K562 (cell line): Measurements from ENCODE around the gene ARAP1. TPM values are rescaled to one million over a fixed set of nuclear protein-coding genes. Genes with fewer than 3 reads are reported as not detected.

Experiments used
- ATAC-seq: fragments of 200-7000 bp; cut with Tn5 transposase; 3 replicates; pipeline ENCODE4 v1.9.1; 2020; ENCODE audit warnings: moderate library complexity
- BruUV-seq: library from RNA; stranded (reverse); fragments of 400-500 nt; replicated peaks from 2 replicates; lab custom pipeline; 2021; lab: Mats Ljungman, UMichigan
- CTCF ChIA-PET: fragments of 300-600 bp; formaldehyde crosslinking; extraction: SDS; loops from one replicate; lab custom pipeline; 2021; ENCODE audit warnings: low intra/inter-chr PET ratio; lab: Yijun Ruan, JAX
- POLR2A ChIA-PET: fragments of 300-600, 350-650 bp; sonication (Branson Sonifier 250); formaldehyde crosslinking; extraction: SDS; loops from one replicate; lab custom pipeline; 2021; ENCODE audit warnings: antibody characterized with exemption, inconsistent platforms; lab: Yijun Ruan, JAX
- DNase-seq, 4 experiments: peaks; one replicate each; pipeline versions ENCODE4 v3.0.0 to v3.0.0-alpha.2; 2011 to 2018; ENCODE audit warnings: low spot score in 3 of 4, mixed read lengths in 3 of 4; ENCODE audit errors: extremely low read depth in 1 of 4
- FAIRE-seq: peaks from 2 replicates; lab custom pipeline; 2011; peaks lifted over from hg19 to GRCh38; lab: Jason Lieb, UNC
- H2AFZ ChIP-seq: 2 replicates; pipeline ENCODE4 v1.6.0; 2011; ENCODE audit warnings: low read depth, low read length, control low read depth, inconsistent platforms
- H3K27ac ChIP-seq: fragments of 200-600 bp; 3 replicates; pipeline ENCODE4 v1.8.0; 2011; ENCODE audit warnings: low read depth, mild to moderate bottlenecking, control low read depth, inconsistent platforms, low read length, moderate library complexity, mixed read lengths; ENCODE audit errors: extremely low read depth
- H3K27me3 ChIP-seq, 2 experiments: fragments of 300-600 bp in 1 of 2; 2 replicates in 1 of 2; 3 replicates in 1 of 2; pipeline versions ENCODE4 v1.6.0 to v1.8.0; 2011; ENCODE audit warnings: inconsistent platforms in 2 of 2, low read length in 2 of 2, mild to moderate bottlenecking in 1 of 2, mixed read lengths in 1 of 2, moderate library complexity in 1 of 2; ENCODE audit not compliant: control insufficient read depth in 2 of 2, insufficient read depth in 2 of 2
- H3K36me3 ChIP-seq: fragments of 300-600 bp; 3 replicates; pipeline ENCODE4 v1.8.0; 2011; ENCODE audit warnings: mild to moderate bottlenecking, low read length, inconsistent platforms; ENCODE audit not compliant: control insufficient read depth, insufficient read depth
- H3K4me1 ChIP-seq, 2 experiments: fragments of 200-600 bp in 1 of 2; replicated peaks in 1 of 2; 2 replicates in 1 of 2; 3 replicates in 1 of 2; pipeline versions ENCODE4 v1.5.1 to v1.8.0; 2011; ENCODE audit warnings: inconsistent platforms in 2 of 2, low read length in 2 of 2, mild to moderate bottlenecking in 1 of 2, mixed read lengths in 1 of 2, moderate library complexity in 1 of 2; ENCODE audit not compliant: control insufficient read depth in 2 of 2, insufficient read depth in 2 of 2
- H3K4me2 ChIP-seq: 2 replicates; pipeline ENCODE4 v1.6.1; 2011; ENCODE audit warnings: low read length, control low read depth, inconsistent platforms, mixed read lengths; ENCODE audit not compliant: insufficient read depth
- H3K4me3 ChIP-seq: fragments of 200-600 bp; sonication (generic), shearing (Covaris generic); 2 replicates; pipeline ENCODE4 v1.5.1; 2016; ENCODE audit warnings: control low read depth, inconsistent platforms
- H3K79me2 ChIP-seq: fragments of 200-600 bp; 3 replicates; pipeline ENCODE4 v1.8.0; 2011; ENCODE audit warnings: low read length, inconsistent platforms; ENCODE audit not compliant: control insufficient read depth, insufficient read depth
- H3K9ac ChIP-seq, 2 experiments: 2 replicates each; pipeline versions ENCODE4 v1.6.0 to v1.6.1; 2011; ENCODE audit warnings: low read depth in 2 of 2, low read length in 2 of 2, control low read depth in 1 of 2, inconsistent platforms in 1 of 2, mild to moderate bottlenecking in 1 of 2, mixed read lengths in 1 of 2; ENCODE audit not compliant: insufficient read depth in 1 of 2
- H3K9me1 ChIP-seq: one replicate; pipeline ENCODE4 v1.6.0; 2011; ENCODE audit warnings: inconsistent platforms, mild to moderate bottlenecking, low read length, moderate library complexity; ENCODE audit not compliant: control insufficient read depth, insufficient read depth
- H3K9me3 ChIP-seq: replicated peaks from 2 replicates; pipeline ENCODE4 v1.5.1; 2011; ENCODE audit warnings: low read depth, low read length, inconsistent platforms; ENCODE audit not compliant: control insufficient read depth, insufficient read depth
- H4K20me1 ChIP-seq: replicated peaks from 2 replicates; pipeline ENCODE4 v1.6.1; 2011; ENCODE audit warnings: low read length, inconsistent platforms, mixed read lengths; ENCODE audit not compliant: control insufficient read depth, insufficient read depth
- BACH1 ChIP-seq: fragments of 200-800 bp; sonication (Bioruptor generic); IDR thresholded peaks from 2 replicates; pipeline ENCODE4 v1.6.1; 2016; ENCODE audit warnings: missing genetic modification characterization, missing compliant biosample characterization
- BCOR ChIP-seq: fragments of 450-650 bp; IDR thresholded peaks from 2 replicates; pipeline ENCODE4 v1.6.1; 2016
- CHD4 ChIP-seq: fragments of 200-600 bp; sonication (generic); IDR thresholded peaks from 3 replicates; pipeline ENCODE4 v1.6.1; 2012; ENCODE audit warnings: low read depth, mild to moderate bottlenecking, mixed read lengths, low read length, inconsistent platforms; ENCODE audit not compliant: insufficient read depth, insufficient replicate concordance, poor library complexity, severe bottlenecking
- HINFP ChIP-seq: fragments of 450-650 bp; conservative IDR thresholded peaks from 2 replicates; pipeline ENCODE4 v1.6.1; 2016; ENCODE audit warnings: missing genetic modification characterization, low read depth, mild to moderate bottlenecking, control low read depth, missing compliant biosample characterization
- NCOA6 ChIP-seq: fragments of 450-650 bp; IDR thresholded peaks from 2 replicates; pipeline ENCODE4 v1.6.1; 2017; ENCODE audit warnings: mild to moderate bottlenecking
- OTX1 ChIP-seq: fragments of 450-650 bp; formaldehyde crosslinking; IDR thresholded peaks from 2 replicates; pipeline ENCODE4 v1.4.0; 2022; ENCODE audit warnings: mild to moderate bottlenecking
- SMAD4 ChIP-seq: fragments of 250-450 bp; sonication (Bioruptor Pico); conservative IDR thresholded peaks from 2 replicates; pipeline ENCODE4 v1.8.0; 2021; ENCODE audit warnings: inconsistent platforms, mild to moderate bottlenecking, moderate library complexity
- TOE1 ChIP-seq, 2 experiments: fragments of 450-650 bp in 1 of 2; sonication (generic) in 1 of 2; formaldehyde crosslinking in 1 of 2; IDR thresholded peaks; 2 replicates each; pipeline versions ENCODE4 v1.7.1 to v1.8.0; 2016 to 2022; ENCODE audit warnings: borderline replicate concordance in 2 of 2, mild to moderate bottlenecking in 2 of 2, antibody characterized with exemption in 1 of 2, inconsistent platforms in 1 of 2, low read depth in 1 of 2, missing genetic modification reagents in 1 of 2, moderate library complexity in 1 of 2
- ZBTB1 ChIP-seq: sonication (generic); formaldehyde crosslinking; IDR thresholded peaks from 2 replicates; pipeline ENCODE4 v1.8.1; 2023; ENCODE audit warnings: missing genetic modification reagents, low read depth, mild to moderate bottlenecking, borderline replicate concordance
- ZBTB49 ChIP-seq: sonication (generic); formaldehyde crosslinking; IDR thresholded peaks from 2 replicates; pipeline ENCODE4 v1.8.0; 2022; ENCODE audit warnings: missing genetic modification reagents, mild to moderate bottlenecking, borderline replicate concordance
- ZNF280A ChIP-seq: fragments of 450-650 bp; IDR thresholded peaks from 2 replicates; pipeline ENCODE4 v1.6.1; 2018; ENCODE audit warnings: mild to moderate bottlenecking, low read depth; ENCODE audit not compliant: partially characterized antibody
- WGBS: fragments of 100-300 bp; shearing (Covaris generic); methylation state at CpG from one replicate; pipeline ENCODE4 v1.1.6; 2016; ENCODE audit warnings: low coverage, mixed read lengths; ENCODE audit not compliant: insufficient coverage; ENCODE audit errors: missing lambda C conversion rate; 5-methylcytosine and 5-hydroxymethylcytosine counted together
- in situ Hi-C: fragments of 300-500 bp; cut with MboI; formaldehyde crosslinking; loops from 4 replicates; pipeline ENCODE4 v1.15.0; 2018; ENCODE audit warnings: inconsistent platforms, mixed read lengths
- intact Hi-C: fragments of 100-400 bp; cut with micrococcal nuclease; formaldehyde crosslinking; loops from 2 replicates; pipeline ENCODE4 v1.14.2; 2022
- polyA plus RNA-seq, 8 experiments: library from polyadenylated mRNA; depleted of rRNA in 4 of 8; stranded (reverse) in 5 of 8; unstranded in 3 of 8; fragments of >200 nt; fragmentation: Nextera tagmentation in 2 of 8; fragmentation: Illumina TruSeq in 1 of 8; extraction: Ambion mirVana in 2 of 8; extraction: Trizol in 1 of 8; gene quantifications; 2 replicates each; pipeline versions ENCODE4 v1.2.1 to v1.2.3, GENCODE V29; 2011 to 2014; ENCODE audit warnings: inconsistent platforms in 1 of 8, missing spikeins in 1 of 8
- total RNA-seq, 7 experiments: library from RNA; depleted of rRNA in 6 of 7; stranded (reverse); fragments of >200 nt in 6 of 7; fragmentation: Illumina TruSeq in 2 of 7; extraction: Trizol in 2 of 7; gene quantifications; 2 replicates each; pipeline versions ENCODE4 v1.2.1 to v1.2.3, GENCODE V29; 2011 to 2021; ENCODE audit warnings: low replicate concordance in 1 of 7

ARAP1 gene
- total and polyA plus RNA-seq, 9 of the 15 experiments (the other 6 are each of a cell fraction or from before 2014, with no cell fraction given): 0.23 to 67.0 (median 24.6) TPM

DNA sequence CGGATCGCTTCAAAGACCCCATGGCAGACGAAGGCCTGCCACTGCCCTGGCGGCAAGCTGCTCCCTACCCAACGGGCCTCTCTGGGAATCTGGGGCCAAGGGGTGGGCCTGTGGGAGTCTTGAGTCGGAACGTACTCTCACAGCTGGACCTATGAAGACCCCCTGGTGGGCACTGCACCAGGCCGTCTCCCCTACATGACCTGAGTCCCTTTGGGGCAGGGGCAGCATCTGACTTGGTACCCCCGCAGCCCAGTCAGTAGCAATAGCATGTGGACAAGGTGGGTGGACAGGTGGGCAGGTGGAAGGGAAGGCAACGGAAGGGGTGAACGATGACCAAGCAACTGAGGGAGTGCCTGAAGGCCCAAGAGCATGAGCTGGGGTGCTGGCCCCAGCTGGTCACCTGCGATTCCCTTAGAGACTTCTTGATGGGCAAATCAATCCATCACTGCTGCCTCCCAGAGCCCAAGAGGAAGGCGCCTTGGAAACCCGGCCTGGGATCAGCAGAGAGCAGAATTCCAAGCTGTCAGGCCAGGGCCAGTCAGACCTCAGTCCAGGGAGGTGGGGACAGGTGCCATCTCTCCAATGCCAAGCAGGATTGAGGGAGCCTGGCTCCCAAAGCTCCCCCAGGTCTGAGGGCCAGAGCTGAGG lies 35.3 kb downstream of the ARAP1 start:
- POLR2A ChIA-PET: interaction anchor here (0.6 to 1.9 kb wide), 4 partner anchors 8 to 469 kb away, joined by 3 to 5 read pairs (median 4); no protein-coding TSS in a partner anchor
- Histone ChIP-seq H3K4me2 (no peak overlapping the region), H3K9me1 (no peaks in the 10 kb centered on the region)
- FAIRE-seq: no peak
- TF ChIP-seq TOE1 (IDR thresholded peaks at IDR 0.05; ENCODE audit: borderline replicate concordance) (no peak), TOE1 (CRISPR knock-in tag; IDR thresholded peaks at IDR 0.05; ENCODE audit: borderline replicate concordance, low read depth) (no peak), ZBTB49 (no peak), ZBTB1 (no peak), SMAD4 (no peak), ZNF280A (no peak), OTX1 (no peak), HINFP (no peak), BACH1 (tag) (no peak), CHD4 (no peak), BCOR (no peak), NCOA6 (no peak)
- TF ChIP-seq, all 486 proteins: peak for 0
- peak overlapping the region in 1 of 2 experiments; percentile 35; a peak in 1 of 4 replicates for H3K9ac ChIP-seq
- WGBS: 77% methylated on average over 10 of the region's 14 CpGs
- intact Hi-C loops: no loop called here
- no peak for DNase-seq
- H3K27me3 ChIP-seq: no peaks in the 10 kb centered on the region
- ATAC-seq: no peak
- in situ Hi-C loops: no loop called here
- no peaks in the 10 kb centered on the region for H3K9me3 ChIP-seq
- H4K20me1 ChIP-seq: no peaks in the 10 kb centered on the region
- BruUV-seq: no TSS peak
- H3K4me1 ChIP-seq: peaks cover 3 to 28% of the 10 kb centered on the region in 2 experiments; a peak in 4 of 5 replicates
- no peak overlapping the region for H3K27ac ChIP-seq
- H2AFZ ChIP-seq: no peak overlapping the region
- CTCF ChIA-PET: no interaction called here
- peaks cover 72% of the 10 kb centered on the region; the same call in 2 of the 3 replicates for H3K36me3 ChIP-seq
- no peak overlapping the region for H3K4me3 ChIP-seq
- H3K79me2 ChIP-seq: peaks cover 25% of the 10 kb centered on the region
